Amygdala (tissue), 56 donors: ENCODE results near the gene EP400.
"Not testable (repeated sequence)": the region's sequence is repeated elsewhere in the genome, so short reads cannot be mapped to it uniquely, and the experiment has no call there.

Experiments used
- DNase-seq, 56 donors: peaks; one replicate each; lab custom pipeline; 2025; lab: John Stamatoyannopoulos, UW

Gene EP400

GRCh38 chr12:131983554-131983953, 33.8 kb downstream of the EP400 start:
- no peak for DNase-seq

DNA sequence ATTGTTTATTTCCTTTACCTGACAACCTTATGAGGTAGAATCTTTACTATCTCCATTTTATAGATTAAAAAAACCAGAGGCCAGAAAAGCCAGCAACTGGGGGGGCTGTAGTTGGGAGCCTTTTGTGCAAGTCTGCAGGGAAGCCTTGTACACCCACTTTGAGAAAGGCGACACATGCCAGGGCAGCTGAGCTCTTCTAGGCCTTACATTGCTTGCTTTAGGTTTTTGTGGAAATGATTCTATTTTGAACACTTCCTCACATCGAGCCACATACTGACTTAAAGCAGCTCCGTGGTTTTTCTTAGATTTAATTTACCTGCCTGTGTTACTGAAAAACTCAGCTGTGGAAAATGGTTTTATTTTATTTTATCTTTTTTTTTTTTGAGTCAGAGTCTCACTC, 34.6 kb downstream of the EP400 start:
- DNase-seq, result no peak

DNA sequence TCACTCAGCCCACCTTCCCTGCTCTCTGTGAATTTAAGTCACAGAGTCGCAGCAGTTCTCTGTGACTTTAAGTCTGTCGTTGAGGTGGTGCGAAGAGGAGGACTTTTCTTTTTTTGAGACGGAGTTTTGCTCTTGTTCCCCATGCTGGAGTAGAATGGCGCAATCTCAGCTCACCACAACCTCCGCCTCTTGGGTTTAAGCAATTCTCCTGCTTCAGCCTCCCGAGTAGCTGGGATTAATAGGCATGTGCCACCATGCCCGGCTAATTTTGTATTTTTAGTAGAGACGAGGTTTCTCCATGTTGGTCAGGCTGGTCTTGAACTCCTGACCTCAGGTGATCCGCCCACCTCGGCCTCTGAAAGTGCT, 35.8 kb downstream of the EP400 start:
- DNase-seq, result not testable (repeated sequence)

GRCh38 chr12:131986361-131986760, 36.6 kb downstream of the EP400 start:
- DNase-seq, result no peak

GRCh38 chr12:131986910-131987309, 37.2 kb downstream of the EP400 start:
- DNase-seq, result no peak

- DNase-seq, result no peak
Measured at GRCh38 chr12:131987552-131987951, 37.8 kb downstream of the EP400 start.

DNA sequence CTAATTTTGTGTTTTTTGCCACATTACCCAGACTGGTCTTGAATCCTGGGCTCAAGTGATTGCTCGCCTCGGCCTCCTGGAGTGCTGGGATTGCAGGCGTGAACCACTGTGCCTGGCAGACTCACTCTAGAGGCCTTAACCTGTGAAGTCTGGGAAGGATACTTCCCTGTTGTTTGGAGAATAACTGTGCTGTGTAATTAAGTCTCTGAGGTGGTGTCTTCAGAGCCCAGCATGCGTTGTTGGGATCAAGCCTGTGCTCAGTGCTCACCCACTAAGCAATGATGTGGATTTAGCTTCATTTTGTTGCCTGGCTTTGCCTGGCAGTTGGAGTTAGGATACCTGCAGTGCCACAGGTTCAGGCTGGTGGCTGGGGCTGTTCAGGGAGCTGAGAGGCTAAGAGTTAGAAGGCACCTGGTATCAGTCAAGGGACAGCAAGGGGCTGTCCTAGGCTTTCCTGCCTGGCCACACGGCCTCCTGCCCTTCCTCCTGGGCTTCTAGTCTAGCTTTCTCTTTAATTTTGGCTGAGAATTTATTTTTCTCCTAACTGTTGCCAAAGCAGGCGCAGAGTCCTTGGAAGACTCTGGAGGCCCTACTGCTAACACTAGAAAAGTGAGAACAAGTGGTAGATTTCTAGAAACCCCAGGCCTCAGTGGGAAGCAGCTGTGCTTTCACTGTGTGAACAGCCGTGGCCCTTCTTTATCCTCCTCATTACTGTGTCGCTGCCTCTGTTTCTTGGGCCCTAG, 38.5 kb downstream of the EP400 start:
- peak in 1 of 56 donors; percentile 29 for DNase-seq

GRCh38 chr12:131989021-131989420, 39.3 kb downstream of the EP400 start:
- DNase-seq, result no peak

DNA sequence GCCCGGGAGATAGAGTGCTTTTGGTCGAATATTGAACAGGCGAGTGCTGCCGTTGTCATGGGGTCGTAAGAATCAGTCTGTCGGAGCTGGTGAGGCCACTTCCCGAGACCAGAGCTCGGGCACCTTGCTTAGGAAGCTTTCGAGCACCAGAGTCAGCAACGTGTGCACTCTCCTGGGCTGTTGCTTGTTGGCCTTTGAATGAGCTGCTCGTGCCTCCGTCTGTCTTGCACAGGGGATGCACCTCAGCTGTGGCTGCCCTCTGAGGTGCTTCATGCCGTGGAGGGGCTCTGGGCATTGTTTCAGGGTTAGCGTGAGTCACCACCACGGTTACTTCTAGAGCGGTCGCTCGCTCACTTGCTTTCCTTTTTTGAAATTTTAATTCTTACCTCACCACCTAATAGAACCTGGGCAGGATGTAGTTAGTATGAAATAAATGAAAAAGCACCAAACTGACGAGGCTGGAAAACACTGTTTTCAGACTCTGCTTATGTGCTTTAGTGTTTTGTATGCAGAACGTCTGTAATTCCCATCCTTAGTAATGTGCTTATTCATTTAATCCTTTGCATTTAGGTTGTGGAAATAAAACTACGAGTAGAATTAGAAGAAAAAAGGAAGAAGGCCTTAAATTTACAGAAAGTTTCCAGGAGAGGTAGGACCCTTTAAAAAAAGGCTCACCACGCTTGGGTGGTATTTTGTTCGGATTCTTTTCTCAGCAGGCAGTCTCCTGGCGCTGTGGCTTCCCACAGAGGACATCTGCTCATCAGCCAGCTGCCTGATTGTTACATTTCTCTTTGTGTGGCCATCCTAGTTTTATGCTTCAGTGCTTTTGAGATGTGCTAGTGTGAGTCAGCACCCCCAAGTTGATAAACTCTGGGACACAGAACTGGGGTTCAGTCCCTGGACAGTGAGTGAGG, 40.6 kb downstream of the EP400 start:
- no peak for DNase-seq

DNA sequence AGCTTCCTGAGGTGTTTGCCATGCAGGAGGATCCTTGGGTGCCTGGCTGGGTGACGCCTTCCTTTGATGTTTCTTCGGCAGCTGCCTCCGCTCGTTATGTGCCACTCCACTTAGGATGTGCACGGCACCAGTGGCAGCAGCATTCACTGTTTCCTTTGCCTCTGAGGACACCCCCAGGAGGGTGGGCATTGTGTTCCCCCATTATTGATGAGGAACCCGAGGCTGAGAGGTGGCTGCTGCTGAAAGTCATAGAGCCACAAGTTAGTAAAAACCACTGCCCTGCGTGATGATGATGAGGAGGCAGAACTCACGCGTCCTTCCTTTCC, 41.2 kb downstream of the EP400 start:
- DNase-seq, result no peak

DNA sequence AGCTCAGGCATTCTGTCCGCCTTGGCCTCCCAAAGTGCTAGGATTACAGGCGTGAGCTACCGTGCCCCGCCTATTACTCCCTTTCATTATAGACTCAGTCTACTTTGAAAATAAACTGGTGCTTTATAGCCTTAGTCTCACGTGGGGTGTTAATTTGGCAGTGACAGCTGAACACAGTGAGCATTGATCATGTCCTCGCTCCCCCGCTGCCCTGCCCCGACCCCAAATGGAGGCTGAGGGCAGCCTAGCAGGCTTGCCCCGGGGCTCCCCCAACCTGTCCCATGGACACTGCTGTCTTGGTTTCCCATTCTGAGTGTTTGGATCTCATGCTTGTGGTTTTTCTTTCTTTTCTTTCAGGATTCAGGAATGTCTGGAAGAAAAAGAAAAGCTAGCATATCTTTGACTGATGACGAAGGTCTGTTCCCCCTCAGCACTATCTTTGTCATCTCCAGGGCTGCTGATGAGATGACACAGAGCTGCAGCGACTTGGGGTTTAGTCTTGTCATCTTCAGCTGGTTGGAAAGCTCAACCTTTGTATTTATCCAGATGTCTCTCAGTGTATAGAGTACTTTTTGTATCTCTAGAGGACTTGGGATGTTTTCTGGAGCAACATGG, 42.2 kb downstream of the EP400 start:
- DNase-seq, result no peak

DNA sequence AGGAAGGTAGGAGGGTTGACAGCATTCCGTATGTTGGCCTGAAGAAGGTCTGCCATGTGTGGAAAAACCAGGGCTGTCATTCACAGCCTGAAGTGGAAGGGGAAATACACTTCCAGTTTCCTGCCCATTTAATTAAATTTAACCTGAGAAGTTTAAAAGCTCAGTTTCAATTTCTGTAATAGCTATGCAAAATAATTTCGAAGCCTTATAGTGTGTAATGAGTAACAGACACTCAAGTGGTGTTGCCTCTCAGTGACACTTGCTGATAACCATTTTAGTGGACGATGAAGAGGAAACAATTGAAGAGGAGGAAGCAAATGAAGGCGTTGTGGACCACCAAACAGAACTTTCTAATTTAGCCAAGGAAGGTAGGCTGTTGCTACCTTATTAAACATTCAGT, 44.8 kb downstream of the EP400 start:
- DNase-seq, result no peak

DNA sequence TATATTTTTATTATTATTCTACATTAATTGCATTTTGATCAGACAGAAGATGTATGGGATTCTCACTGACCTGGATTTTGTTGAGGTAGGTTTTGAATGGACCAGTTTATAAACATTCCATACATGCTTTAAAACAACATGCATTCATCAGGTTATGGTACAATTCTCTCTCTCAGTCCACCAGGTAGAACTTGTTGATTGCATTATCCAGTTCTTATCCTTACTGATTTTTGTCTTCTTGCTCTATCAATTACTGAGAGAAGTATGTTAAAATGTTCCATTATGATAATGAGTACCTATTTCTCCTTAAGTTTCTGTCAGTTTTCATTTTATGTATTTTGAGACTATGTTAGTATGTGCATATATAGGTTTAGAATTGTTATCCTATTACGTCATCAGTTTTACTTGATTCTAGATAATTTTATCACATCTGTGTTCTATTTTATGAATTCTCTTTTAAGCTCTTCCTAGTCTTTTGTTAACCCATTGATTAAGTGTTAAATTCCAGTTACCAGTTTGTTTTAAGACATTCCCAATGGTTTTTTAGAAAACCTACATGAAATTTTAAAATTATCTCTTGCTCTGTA, 50.6 kb downstream of the EP400 start:
- no peak for DNase-seq

DNA sequence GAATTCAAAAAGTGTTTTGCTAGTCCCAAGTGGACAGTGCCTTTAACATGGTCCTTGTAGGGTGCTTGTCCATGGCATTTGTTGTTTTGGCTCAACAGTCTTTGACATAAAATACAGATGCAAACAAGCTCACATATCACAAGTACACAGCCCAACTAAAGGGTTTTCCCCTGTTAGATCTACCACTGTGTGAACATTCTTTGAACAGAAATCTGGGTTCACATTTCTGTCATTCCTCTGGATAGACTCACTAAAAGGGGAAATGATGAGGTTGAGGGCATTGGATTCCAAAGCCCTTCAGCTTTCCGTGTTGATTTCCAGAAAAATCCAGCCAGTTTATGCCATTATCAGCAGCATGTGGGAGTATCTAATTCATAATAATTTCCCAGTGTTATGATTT, 54.1 kb downstream of the EP400 start:
- DNase-seq, result no peak

DNA sequence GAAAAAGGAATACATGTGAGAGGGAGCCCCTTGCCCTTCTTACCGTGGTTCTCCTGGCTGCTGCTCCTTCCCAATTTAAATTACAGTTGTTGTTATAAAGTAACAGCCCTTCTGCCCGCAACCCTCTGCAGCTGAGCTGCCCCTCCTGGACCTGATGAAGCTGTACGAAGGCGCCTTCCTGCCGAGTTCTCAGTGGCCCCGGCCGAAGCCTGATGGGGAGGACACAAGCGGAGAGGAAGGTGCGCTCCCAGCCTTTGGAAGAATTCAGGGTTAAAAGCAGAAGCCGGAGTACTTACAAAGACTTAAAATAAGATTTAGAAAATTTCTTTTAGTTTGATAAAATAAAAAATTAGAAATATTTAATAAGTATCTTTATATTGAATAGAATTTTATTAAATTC, 55.2 kb downstream of the EP400 start:
- DNase-seq, result no peak

- DNase-seq, result no peak
Measured at GRCh38 chr12:132006056-132006680, 56.4 kb downstream of the EP400 start.

DNA sequence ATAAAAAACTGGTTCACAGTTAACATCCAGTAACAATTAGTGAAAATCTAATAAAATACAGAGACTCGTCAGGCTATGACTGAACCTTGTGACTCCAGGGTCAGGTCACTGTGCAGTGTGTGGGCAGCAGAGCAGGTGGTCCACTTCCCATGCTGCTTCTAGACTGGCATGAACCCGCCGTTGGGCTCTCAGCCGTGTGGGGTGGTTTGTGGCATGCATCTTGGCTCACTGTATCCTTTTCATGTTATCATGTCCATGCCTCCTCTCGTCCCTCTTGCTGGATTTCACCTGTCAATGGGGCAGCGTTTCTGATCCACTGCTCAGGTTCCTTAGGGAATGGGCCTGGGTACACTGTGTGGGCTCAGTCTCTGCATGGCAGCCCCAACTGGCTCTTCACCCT, 57.3 kb downstream of the EP400 start:
- no peak for DNase-seq

DNA sequence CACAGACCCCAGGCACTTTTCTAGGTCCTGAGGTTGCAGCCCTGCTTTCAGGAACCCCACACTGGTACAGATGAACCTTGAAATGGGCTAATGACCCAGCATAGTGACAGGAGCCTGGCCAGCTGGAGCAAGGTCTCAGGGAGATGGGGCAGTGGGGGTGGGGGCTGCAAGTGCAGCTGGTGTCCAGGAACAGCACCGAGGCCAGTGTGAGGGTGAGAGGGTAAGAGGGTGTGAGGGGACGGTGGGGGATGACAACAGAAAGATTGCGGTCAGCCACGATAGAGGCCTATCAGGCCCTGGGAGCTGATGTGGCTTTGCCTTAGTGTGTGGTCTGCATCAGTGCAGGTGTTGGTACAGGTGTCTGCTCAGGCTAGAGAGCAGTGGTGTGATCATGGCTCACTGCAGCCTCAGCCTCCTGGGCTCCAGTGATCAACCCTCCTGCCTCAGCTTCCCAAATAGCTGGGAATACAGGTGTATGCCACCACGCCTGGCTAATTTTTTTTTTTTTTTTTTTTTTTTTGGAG, 59.7 kb downstream of the EP400 start:
- DNase-seq, result no peak

GRCh38 chr12:132012919-132013568, 63.3 kb downstream of the EP400 start:
- DNase-seq, result no peak
